GM23338 (cell line): ENCODE results near the gene PTOV1. TPM values are rescaled to one million over a fixed set of nuclear protein-coding genes. Genes with fewer than 3 reads are reported as not detected.

Source experiments
- ATAC-seq: fragments of 200-7000 bp; cut with Tn5 transposase; 3 replicates; pipeline ENCODE4 v1.9.1; 2020
- DNase-seq: peaks from one replicate; pipeline ENCODE4 v3.0.0-alpha.2; 2015; ENCODE audit warnings: low spot score
- H2AFZ ChIP-seq: fragments of 200-600 bp; sonication (generic); 2 replicates; pipeline ENCODE4 v1.8.0; 2016; ENCODE audit warnings: antibody characterized with exemption, mild to moderate bottlenecking, moderate library complexity
- H3F3A ChIP-seq: fragments of 200-600 bp; sonication (generic); replicated peaks from 2 replicates; pipeline ENCODE4 v1.8.0; 2017; ENCODE audit warnings: antibody characterized with exemption, mixed run types, low read depth
- H3K27ac ChIP-seq: fragments of 200-600 bp; sonication (generic); 2 replicates; pipeline ENCODE4 v1.6.1; 2016; ENCODE audit warnings: low read depth
- H3K27me3 ChIP-seq: fragments of 200-600 bp; sonication (generic); 2 replicates; pipeline ENCODE4 v1.8.0; 2016; ENCODE audit warnings: mild to moderate bottlenecking, mixed run types, moderate library complexity; ENCODE audit not compliant: insufficient read depth
- H3K36me3 ChIP-seq: fragments of 200-600 bp; sonication (generic); 2 replicates; pipeline ENCODE4 v1.8.0; 2016; ENCODE audit warnings: mild to moderate bottlenecking; ENCODE audit not compliant: insufficient read depth
- H3K4me1 ChIP-seq: fragments of 200-600 bp; sonication (generic); 2 replicates; pipeline ENCODE4 v1.8.0; 2016; ENCODE audit warnings: mild to moderate bottlenecking, moderate library complexity; ENCODE audit not compliant: insufficient read depth
- H3K4me2 ChIP-seq: fragments of 200-600 bp; sonication (generic); 2 replicates; pipeline ENCODE4 v1.7.1; 2017; ENCODE audit warnings: mixed run types
- H3K4me3 ChIP-seq: fragments of 200-600 bp; sonication (generic); 2 replicates; pipeline ENCODE4 v1.6.1; 2016; ENCODE audit warnings: mixed run types
- H3K79me2 ChIP-seq: fragments of 200-600 bp; sonication (generic); replicated peaks from 2 replicates; pipeline ENCODE4 v1.8.0; 2017; ENCODE audit warnings: mild to moderate bottlenecking; ENCODE audit not compliant: insufficient read depth
- H3K9me2 ChIP-seq: fragments of 200-600 bp; sonication (generic); 2 replicates; pipeline ENCODE4 v1.8.0; 2017; ENCODE audit not compliant: insufficient read depth
- H4K20me1 ChIP-seq: fragments of 200-600 bp; sonication (generic); replicated peaks from 2 replicates; pipeline ENCODE4 v1.8.0; 2017; ENCODE audit warnings: mild to moderate bottlenecking; ENCODE audit not compliant: insufficient read depth
- H3K27ac Mint-ChIP-seq: 2 replicates; pipeline ENCODE4 v1.8.0; 2020; ENCODE audit warnings: inconsistent platforms, mild to moderate bottlenecking, moderate library complexity, mixed read lengths
- H3K27me3 Mint-ChIP-seq: 3 replicates; pipeline ENCODE4 v1.8.0; 2022; ENCODE audit warnings: low read depth, mild to moderate bottlenecking, moderate library complexity, mixed read lengths, inconsistent platforms; ENCODE audit not compliant: insufficient read depth, poor library complexity
- H3K36me3 Mint-ChIP-seq: 3 replicates; pipeline ENCODE4 v1.8.0; 2021; ENCODE audit warnings: low read depth, mild to moderate bottlenecking, inconsistent platforms, moderate library complexity, mixed read lengths
- H3K4me1 Mint-ChIP-seq: 3 replicates; pipeline ENCODE4 v1.8.0; 2020; ENCODE audit warnings: mild to moderate bottlenecking, inconsistent platforms, mixed read lengths
- H3K4me3 Mint-ChIP-seq: 3 replicates; pipeline ENCODE4 v1.8.0; 2021; ENCODE audit warnings: moderate library complexity, mild to moderate bottlenecking, inconsistent platforms, mixed read lengths
- H3K9me3 Mint-ChIP-seq: 3 replicates; pipeline ENCODE4 v1.8.0; 2020; ENCODE audit warnings: moderate library complexity, mild to moderate bottlenecking, inconsistent platforms, mixed read lengths
- EZH2phosphoT487 ChIP-seq: fragments of 200-600 bp; sonication (generic); IDR thresholded peaks from one replicate; pipeline ENCODE4 v1.8.1; 2018; ENCODE audit warnings: antibody characterized with exemption; ENCODE audit not compliant: unreplicated experiment
- JUNB ChIP-seq: IDR thresholded peaks from one replicate; pipeline ENCODE4 v1.6.1; 2016; ENCODE audit warnings: antibody characterized with exemption; ENCODE audit not compliant: unreplicated experiment
- NANOG ChIP-seq: IDR thresholded peaks from 2 replicates; pipeline ENCODE4 v1.6.1; 2016; ENCODE audit warnings: antibody characterized with exemption, borderline replicate concordance
- POLR2AphosphoS5 ChIP-seq: IDR thresholded peaks from 2 replicates; pipeline ENCODE4 v1.6.1; 2016; ENCODE audit warnings: antibody characterized with exemption, low read depth
- STAT1 ChIP-seq: IDR thresholded peaks from one replicate; pipeline ENCODE4 v1.6.1; 2016; ENCODE audit warnings: antibody characterized with exemption; ENCODE audit not compliant: unreplicated experiment
- ZNF114 ChIP-seq: fragments of 250-450 bp; sonication (Bioruptor Pico); IDR thresholded peaks from 2 replicates; pipeline ENCODE4 v1.5.0; 2020; ENCODE audit warnings: mild to moderate bottlenecking, moderate library complexity
- polyA plus RNA-seq: library from polyadenylated mRNA; unstranded; fragments of >200 nt; fragmentation: Nextera tagmentation; extraction: Ambion mirVana; gene quantifications from 2 replicates; pipeline ENCODE4 v1.2.1, GENCODE V29; 2016
- total RNA-seq: library from RNA; depleted of rRNA; stranded (reverse); fragments of >200 nt; shearing (Covaris generic); gene quantifications from 2 replicates; pipeline ENCODE4 v1.2.3, GENCODE V29; 2014
- TF ChIP-seq, protein P1 (sequence below): IDR thresholded peaks from one replicate; pipeline ENCODE4 v1.6.1; 2018; ENCODE audit warnings: antibody characterized with exemption; ENCODE audit not compliant: unreplicated experiment
- TF ChIP-seq, protein P2 (sequence below), 2 experiments: fragments of 200-600 bp in 1 of 2; sonication (generic) in 1 of 2; conservative IDR thresholded peaks; 2 replicates each; pipeline versions ENCODE4 v1.5.1 to v1.6.1; 2016 to 2017; ENCODE audit warnings: antibody characterized with exemption in 2 of 2, low read depth in 2 of 2, mild to moderate bottlenecking in 2 of 2, moderate library complexity in 1 of 2

PTOV1 gene
- total and polyA plus RNA-seq, 2 experiments from 2014 or later, result 188 to 209 TPM

DNA sequence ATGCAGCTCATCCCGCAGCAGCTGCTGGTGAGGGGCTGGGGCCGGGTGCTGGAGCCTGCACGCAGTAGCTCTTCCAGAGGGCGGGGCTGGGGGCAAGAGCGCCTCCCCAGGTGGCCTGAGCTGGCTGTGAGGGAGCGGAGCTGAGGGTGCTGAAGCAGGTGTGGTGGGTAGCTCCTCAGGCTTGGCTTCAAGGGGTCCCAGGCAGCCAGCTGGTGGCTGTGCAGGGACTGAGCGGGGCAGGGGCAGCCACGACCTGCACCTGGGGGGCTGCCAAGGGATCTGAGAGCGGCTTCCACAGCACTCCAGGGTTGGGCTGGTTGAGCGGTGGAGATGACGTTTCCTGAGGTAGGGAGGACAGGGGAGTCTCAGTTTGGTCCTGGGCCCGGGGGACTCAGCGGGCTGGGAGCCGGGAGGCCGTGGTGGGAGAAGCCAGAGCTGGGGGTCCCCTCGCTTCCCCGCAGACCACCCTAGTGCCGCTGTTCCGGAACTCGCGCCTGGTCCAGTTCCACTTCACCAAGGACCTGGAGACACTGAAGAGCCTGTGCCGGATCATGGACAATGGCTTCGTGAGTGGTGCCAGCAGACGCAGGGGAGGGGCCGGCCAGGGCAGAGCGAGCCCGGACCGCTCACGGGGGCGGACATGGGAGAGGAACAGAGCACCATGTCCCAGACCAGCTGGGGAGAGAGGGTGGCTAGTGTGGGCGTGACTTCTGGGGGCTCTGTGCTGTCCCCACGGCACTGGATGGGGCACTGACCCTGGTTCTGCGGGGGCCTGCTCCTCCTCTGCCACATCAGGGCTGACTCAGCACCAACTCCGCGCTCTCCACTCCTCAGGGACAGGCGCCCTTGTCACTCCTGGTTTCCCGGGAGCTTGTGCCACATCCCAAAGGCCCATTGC is 7.4 kb downstream of the PTOV1 start (continued):
- TF ChIP-seq, protein P1, sequence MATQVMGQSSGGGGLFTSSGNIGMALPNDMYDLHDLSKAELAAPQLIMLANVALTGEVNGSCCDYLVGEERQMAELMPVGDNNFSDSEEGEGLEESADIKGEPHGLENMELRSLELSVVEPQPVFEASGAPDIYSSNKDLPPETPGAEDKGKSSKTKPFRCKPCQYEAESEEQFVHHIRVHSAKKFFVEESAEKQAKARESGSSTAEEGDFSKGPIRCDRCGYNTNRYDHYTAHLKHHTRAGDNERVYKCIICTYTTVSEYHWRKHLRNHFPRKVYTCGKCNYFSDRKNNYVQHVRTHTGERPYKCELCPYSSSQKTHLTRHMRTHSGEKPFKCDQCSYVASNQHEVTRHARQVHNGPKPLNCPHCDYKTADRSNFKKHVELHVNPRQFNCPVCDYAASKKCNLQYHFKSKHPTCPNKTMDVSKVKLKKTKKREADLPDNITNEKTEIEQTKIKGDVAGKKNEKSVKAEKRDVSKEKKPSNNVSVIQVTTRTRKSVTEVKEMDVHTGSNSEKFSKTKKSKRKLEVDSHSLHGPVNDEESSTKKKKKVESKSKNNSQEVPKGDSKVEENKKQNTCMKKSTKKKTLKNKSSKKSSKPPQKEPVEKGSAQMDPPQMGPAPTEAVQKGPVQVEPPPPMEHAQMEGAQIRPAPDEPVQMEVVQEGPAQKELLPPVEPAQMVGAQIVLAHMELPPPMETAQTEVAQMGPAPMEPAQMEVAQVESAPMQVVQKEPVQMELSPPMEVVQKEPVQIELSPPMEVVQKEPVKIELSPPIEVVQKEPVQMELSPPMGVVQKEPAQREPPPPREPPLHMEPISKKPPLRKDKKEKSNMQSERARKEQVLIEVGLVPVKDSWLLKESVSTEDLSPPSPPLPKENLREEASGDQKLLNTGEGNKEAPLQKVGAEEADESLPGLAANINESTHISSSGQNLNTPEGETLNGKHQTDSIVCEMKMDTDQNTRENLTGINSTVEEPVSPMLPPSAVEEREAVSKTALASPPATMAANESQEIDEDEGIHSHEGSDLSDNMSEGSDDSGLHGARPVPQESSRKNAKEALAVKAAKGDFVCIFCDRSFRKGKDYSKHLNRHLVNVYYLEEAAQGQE, result no peak
- no peak for TF ChIP-seq ZNF114 (CRISPR knock-in tag)
- no peak for TF ChIP-seq STAT1
- TF ChIP-seq NANOG, result no peak
- TF ChIP-seq EZH2phosphoT487, result no peak
- TF ChIP-seq, protein P2, sequence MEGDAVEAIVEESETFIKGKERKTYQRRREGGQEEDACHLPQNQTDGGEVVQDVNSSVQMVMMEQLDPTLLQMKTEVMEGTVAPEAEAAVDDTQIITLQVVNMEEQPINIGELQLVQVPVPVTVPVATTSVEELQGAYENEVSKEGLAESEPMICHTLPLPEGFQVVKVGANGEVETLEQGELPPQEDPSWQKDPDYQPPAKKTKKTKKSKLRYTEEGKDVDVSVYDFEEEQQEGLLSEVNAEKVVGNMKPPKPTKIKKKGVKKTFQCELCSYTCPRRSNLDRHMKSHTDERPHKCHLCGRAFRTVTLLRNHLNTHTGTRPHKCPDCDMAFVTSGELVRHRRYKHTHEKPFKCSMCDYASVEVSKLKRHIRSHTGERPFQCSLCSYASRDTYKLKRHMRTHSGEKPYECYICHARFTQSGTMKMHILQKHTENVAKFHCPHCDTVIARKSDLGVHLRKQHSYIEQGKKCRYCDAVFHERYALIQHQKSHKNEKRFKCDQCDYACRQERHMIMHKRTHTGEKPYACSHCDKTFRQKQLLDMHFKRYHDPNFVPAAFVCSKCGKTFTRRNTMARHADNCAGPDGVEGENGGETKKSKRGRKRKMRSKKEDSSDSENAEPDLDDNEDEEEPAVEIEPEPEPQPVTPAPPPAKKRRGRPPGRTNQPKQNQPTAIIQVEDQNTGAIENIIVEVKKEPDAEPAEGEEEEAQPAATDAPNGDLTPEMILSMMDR (conservative IDR thresholded peaks at IDR 0.05; ENCODE audit: low read depth in 2 of 2), result no peak
- TF ChIP-seq JUNB, result no peak

DNA sequence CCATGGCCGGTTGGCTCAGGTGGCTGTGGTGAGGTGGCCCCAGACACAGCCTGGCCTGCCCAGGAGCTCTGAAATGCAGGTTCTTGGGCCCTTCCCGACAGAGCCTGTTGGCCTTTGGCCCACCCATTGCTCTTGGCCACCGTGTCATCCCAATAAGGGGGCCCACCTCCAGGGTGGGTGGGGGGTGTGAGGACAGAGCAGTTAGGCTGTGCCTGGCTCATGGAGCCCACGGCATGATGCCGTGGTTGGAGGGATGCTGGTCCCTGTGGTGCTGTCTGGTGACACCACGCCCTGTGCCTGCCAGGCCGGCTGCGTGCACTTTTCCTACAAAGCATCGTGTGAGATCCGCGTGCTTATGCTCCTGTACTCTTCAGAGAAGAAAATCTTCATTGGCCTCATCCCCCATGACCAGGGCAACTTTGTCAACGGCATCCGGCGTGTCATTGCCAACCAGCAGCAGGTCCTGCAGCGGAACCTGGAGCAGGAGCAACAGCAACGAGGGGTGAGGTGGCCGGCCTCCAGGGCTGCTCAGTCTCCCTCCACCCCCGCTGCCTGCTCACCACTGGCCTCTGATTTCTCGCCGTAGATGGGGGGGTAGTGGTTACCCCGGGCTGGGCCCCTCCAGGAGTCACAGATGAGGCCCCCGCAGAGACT is 8.8 kb downstream of the PTOV1 start:
- Mint-ChIP-seq H3K27me3 (peaks cover 53% of the 10 kb centered on the region), H3K4me3 (no peak overlapping the region), H3K27ac (no peak overlapping the region), H3K4me1 (peaks cover 16% of the 10 kb centered on the region), H3K36me3 (peaks cover 77% of the 10 kb centered on the region), H3K9me3 (peaks cover 6% of the 10 kb centered on the region; the same call in 2 of the 3 replicates)
- Histone ChIP-seq H2AFZ (no peak overlapping the region), H3K4me2 (no peak overlapping the region), H3K4me1 (peaks cover under 1% of the 10 kb centered on the region; the same call in 1 of the 2 replicates), H3F3A (peaks cover 70% of the 10 kb centered on the region), H3K27me3 (no peaks in the 10 kb centered on the region), H3K79me2 (peaks cover 7% of the 10 kb centered on the region), H4K20me1 (peaks cover 18% of the 10 kb centered on the region), H3K36me3 (peaks cover 14% of the 10 kb centered on the region), H3K9me2 (no peaks in the 10 kb centered on the region), H3K27ac (no peak overlapping the region), H3K4me3 (no peak overlapping the region)
- DNase-seq (no peak), ATAC-seq (no peak)
- TF ChIP-seq POLR2AphosphoS5, result 0 out of 2 replicates have a peak, but pooled peaks have one; percentile 51
- TF ChIP-seq, protein P2 (conservative IDR thresholded peaks at IDR 0.05; ENCODE audit: low read depth in 2 of 2), result no peak
